HG03378 (cell line): ENCODE results near the gene KCNE2.
"Not testable (repeated sequence)": the region's sequence is repeated elsewhere in the genome, so short reads cannot be mapped to it uniquely, and the experiment has no call there.

Source experiments
- ATAC-seq: cut with Tn5 transposase; IDR thresholded peaks from one replicate; pipeline ENCODE4 v1.9.1; 2021; ENCODE audit warnings: mild to moderate bottlenecking, moderate library complexity; ENCODE audit not compliant: unreplicated experiment

KCNE2 gene

DNA sequence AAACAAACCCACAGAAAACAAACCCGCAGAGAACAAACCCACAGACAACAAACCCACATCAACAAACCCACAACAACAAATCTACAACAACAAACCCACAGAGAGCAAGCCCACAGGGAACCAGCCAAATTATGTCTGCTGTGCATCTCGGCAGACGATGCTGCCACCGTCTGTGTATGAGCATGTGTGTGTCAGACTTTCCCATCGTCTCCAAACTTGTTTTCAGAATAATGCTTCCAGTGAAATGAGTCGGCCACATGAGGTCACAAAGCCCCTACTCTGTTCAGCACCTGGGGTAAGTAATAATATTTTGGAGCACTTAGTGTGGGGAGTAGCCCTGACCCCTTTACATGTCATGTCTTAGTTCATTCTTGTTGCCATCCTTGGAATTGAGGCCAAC lies 42.3 kb downstream of the KCNE2 start:
- not testable (repeated sequence) for ATAC-seq

DNA sequence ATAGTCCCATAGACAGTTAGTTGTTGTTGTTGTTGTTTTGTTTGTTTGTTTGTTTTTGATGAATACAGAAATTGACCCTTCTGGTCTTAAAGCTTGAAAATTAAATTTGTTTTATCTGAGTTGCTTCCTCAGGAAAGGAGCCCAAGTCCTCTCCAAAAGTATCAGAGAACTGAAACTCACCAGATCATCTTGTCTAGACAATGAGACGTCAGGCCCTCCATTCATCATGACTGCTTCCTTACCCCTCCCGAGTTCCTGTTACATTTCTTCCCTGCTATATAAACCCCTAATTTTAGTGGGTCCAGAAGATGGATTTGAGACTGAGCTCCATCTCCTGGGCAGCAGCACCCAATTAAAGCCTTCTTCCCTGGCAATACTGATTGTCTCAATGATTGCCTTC lies 42.9 kb downstream of the KCNE2 start:
- ATAC-seq, result not testable (repeated sequence)

DNA sequence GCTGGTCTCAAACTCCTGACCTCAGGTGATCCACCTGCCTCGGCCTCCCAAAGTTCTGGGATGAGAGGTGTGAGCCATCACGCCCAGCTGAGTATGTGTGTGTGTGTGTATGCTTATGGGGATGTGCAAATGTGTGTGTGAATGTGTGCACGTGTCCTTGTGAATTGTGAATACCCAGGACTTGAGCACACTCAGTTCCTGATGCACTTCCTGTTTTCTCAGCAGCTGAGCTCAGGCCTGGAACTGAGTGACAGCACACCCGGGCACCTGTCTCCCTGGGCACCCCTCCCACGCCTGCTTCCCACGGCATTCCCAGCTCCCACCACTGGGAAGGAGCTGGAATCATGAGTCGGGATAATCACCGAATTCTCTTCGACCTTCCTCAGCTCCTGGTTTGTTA lies 43.5 kb downstream of the KCNE2 start:
- not testable (repeated sequence) for ATAC-seq

DNA sequence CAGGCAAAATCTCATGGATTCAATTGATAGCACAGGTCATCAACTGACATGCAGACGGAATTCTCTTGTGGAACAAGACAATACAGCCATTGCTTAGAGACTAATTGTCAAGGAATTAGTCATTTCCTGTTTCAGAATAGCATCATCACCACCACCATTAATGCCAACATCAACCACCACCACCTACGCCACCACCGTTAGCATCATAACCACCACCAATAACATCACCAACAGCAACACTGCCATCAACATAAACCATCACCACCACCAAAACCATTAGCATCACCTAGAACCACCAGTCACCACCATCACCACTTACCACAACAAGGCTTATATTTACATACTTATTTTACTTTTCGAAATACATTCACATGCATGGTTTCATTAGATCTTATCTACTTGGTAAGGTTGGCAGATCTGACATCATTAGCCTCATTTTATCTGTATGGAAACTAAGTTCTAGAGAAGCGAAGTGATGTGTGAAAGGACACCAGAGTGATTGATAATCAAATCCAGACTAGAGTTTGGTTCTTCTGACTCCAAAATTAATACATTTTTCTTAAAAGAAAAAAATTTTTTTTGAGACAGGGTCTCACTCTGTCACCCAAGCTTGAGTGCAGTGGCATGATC lies 53.8 kb downstream of the KCNE2 start:
- ATAC-seq, result not testable (repeated sequence)
